Activated naive CD8-positive, alpha-beta T cell treated with anti-CD3 and anti-CD28 coated beads, Interleukin-2, amount 50 U/mL, for 16 hours (primary cell): Measurements from ENCODE around the gene NLGN1.

Source experiments
- DNase-seq: peaks from one replicate; pipeline ENCODE4 v3.0.0-alpha.2; 2020; ENCODE audit warnings: low read depth, low spot score

The NLGN1 gene

DNA sequence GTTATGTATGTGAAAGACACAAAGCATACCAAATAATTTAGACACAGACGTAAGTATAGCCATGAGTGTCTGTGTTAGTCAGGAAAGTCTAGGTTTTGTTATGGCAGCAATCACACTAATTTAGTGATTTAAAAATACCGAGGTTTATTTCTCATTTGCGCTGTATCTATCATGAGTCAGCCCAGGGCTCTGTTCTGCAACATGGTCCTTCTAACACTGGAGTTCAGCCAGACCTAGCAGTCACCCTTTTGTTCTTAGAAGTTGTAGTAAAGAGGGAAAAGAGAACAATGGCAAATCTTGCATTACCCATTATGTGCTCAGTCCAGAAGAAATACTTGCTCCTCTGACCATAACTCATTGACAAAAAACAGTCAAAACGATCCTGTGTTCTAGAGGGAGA, 311.5 kb downstream of the NLGN1 start:
- no peak for DNase-seq

DNA sequence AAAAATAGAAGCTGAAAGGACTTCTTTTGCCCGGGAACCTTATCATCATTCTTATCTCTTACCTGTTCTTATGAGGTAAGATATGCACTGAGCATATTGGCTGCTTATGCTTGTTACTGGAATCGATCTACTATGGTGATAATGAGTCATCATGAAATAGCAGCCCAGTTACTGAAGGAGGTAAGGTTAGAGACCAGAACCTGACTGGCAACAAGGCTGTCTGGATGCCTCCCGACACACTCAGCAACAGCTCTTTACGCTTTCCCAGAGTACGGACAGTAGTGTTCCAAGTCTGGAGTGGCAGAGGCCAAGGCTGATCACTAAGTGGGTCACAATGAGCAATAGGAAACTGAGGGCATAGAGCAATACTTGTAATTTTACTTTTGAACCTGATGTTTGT, 314.1 kb downstream of the NLGN1 start:
- no peak for DNase-seq

DNA sequence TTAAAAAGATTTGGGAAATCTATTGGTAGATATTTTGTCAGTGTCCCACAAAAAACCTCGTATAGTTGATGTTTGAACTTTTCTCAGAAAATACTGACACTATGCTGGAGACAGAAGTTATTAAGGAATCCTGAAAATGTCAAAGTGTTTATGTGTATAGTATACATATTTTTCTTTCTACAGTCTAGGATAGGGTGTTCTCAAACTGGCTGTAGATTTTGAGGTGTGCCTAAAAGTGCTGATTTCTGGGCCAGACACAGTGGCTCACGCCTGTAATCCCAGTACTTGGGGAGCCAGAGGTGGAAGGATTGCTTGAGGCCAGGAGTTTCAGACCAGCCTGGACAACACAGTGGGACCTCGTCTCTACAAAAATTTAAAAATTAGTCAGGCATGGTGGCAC, 322.0 kb downstream of the NLGN1 start:
- no peak for DNase-seq

GRCh38 chr3:173725507-173725906, 328.0 kb downstream of the NLGN1 start:
- DNase-seq = no peak

- no peak for DNase-seq
Observed at GRCh38 chr3:173730391-173730790, 332.8 kb downstream of the NLGN1 start.

DNA sequence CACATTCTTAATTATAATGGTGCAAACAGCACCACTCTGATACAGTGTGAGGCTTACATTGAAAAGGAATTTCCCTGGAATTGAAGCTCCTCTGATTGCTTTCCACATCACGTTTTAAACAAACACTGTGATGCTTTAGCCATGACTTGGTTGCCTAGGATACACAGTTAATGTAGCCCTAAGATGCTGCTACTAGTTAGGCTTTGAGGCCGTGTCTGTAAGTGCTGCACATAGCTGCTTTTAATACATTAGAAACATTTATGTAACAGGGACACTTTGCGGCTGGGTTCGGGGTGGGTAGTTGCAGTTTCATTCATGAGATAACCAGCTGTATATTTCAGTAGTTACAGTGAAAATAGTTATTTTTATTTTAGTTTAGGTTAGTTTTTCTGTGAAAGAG, 334.7 kb downstream of the NLGN1 start:
- no peak for DNase-seq

DNA sequence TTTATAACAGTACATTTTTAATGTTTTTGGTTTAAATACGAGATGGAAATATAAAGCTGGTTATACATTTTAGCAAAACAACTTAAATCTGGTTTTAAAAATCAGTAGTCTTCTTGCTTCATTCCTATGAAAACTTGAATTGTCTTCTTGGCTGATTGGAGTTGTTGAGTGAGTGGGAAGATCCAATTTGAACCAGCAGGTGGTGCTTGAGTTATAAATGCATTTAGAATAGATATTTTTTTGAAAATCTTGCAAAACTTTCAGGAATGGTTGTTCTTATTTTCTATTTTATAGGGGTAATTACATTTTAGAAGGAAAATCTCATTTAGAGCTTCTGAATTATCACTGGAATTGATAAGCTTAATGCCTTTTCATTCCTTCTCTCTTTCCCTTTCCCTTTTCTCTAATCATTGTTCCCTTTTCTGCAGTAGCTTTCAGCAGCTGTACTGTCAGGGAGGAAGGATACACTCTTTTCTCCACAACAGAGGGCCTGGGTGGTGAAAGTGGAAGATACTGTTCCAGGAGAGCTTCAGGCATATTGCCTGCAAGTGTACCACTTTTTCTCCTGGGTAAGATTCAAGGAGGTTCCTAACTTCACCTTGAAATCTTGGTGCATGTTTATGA, 335.6 kb downstream of the NLGN1 start:
- DNase-seq = no peak

GRCh38 chr3:173734473-173734872, 336.9 kb downstream of the NLGN1 start:
- DNase-seq = no peak

DNA sequence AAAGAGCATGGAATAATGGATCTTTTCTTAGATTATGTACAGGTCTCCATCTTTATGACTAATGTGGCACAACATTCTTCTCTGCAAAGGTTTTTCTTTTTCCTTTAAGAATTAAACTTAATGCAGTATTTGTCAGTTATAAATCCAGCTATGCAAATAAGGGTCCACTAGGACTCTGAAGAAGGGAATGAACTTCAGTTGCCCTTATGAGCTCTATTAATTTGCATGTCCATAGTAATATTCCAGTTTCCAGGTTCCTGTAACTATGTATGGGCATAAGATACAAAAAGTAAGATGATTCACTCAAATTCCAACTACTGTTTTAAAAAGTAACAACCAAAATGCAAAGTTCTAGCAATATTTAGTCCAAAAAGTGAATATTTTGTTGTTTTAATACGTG, 337.4 kb downstream of the NLGN1 start:
- DNase-seq = no peak

- DNase-seq = no peak
Observed at GRCh38 chr3:173735841-173736240, 338.3 kb downstream of the NLGN1 start.

- DNase-seq = no peak
Observed at GRCh38 chr3:173737167-173737808, 339.7 kb downstream of the NLGN1 start.

- no peak for DNase-seq
Observed at GRCh38 chr3:173739726-173740125, 342.2 kb downstream of the NLGN1 start.

GRCh38 chr3:173742491-173742890, 344.9 kb downstream of the NLGN1 start:
- no peak for DNase-seq

GRCh38 chr3:173743111-173743510, 345.6 kb downstream of the NLGN1 start:
- no peak for DNase-seq

DNA sequence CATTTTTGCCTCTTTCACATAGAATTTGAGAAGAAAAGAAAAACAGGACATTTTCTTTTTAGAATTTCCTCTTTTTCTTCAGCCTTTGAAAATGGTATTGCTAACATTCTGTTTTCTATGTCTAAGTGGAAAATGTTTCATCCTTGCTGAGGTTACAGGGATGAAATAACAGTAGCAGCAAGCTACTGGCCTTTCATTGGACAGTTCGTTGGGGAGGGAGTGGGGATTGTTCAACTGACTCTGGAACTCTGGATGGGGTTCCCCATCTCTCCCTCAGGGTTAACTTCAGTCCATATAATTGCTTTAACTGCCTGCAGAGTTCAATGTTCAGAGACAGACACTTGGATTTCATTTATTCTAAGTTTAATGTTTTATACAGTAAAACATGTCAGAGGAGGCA, 346.0 kb downstream of the NLGN1 start:
- DNase-seq = no peak

DNA sequence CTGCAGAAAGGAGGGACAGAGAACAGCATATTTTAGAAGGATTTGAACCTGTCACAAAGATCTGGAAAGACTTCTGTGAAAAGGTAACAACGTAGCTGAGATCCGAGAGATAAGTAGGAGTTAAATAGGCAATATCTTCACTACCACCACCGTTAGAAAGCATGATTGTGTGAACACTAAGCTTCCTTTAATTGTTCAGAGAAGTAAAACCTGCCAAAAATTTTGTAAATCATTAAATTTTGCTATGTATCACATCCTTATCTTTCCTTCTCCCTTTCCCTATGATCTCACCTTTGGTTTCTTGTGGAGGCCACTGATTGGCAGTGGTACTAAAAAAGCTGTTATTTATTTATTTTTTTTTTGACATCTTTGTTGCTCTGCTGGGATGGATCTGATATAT, 346.9 kb downstream of the NLGN1 start:
- DNase-seq = no peak

- DNase-seq = no peak
Observed at GRCh38 chr3:173744895-173745294, 347.4 kb downstream of the NLGN1 start.

GRCh38 chr3:173745952-173746682, 348.6 kb downstream of the NLGN1 start:
- DNase-seq = no peak

GRCh38 chr3:173747427-173747826, 349.9 kb downstream of the NLGN1 start:
- DNase-seq = no peak

GRCh38 chr3:173748105-173748504, 350.6 kb downstream of the NLGN1 start:
- DNase-seq = no peak

DNA sequence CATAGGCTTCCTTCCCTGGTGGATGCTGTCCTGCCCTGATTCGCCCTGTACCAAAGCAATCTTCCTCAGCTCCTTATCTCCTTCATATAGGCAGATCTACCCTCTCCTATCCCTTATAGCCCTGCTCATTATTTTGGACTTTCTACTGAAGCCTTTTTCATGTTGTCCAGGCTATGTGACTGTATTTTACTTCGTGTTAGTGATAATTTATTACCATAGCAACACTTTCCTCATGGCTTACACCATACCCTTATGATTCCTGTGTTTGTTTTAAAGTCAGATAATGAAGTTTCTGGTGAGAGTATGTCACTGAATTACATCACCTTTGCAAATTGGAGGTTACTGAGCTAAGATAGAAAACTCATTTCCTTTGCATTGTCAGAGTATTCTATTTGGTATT, 352.6 kb downstream of the NLGN1 start:
- DNase-seq = no peak

DNA sequence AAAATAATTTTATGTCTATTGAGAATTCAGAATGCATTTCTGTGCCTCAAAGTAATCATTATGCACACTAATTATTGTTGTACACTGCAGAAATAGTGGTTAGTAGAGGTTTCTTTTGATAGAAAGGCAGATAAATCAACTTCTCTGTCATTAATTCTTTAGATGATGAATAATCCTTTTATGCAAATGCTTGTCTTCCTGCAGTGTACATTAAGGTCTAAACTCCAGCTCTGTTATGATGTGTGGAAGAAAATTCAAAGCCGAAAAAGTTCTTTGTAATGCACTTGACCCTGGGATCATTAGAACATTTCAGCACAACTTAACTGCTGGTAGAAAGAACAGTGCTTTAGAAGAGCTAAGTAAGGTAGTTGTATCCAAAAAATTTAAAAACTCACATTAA, 353.0 kb downstream of the NLGN1 start:
- no peak for DNase-seq

DNA sequence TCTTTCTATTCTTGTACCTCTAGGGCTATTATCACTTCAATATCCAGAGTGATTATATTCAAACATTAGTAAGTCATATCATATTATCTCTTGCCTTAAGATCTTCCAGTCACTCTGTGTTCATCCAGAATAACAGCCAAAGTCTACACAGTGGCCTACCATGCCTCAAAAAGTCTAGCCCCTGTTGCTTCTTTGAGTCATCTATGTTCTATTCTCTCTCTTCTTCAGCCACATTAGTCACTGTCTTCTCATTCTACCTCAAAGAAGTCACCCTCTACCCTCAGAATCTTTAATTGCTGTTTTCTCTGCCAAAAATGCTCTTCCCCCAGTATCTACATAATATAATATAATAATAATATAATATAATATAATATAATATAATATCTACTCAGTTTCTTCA, 356.0 kb downstream of the NLGN1 start:
- no peak for DNase-seq
